Coronary artery (tissue), 2 donors: ENCODE measurements around the gene ZNF865.

ENCODE experiments used
- DNase-seq: peaks from one replicate; pipeline ENCODE4 v3.0.0-alpha.2; 2017; ENCODE audit warnings: low spot score
- H3K27ac ChIP-seq, 2 donors: fragments of 200-600 bp; sonication (generic); one replicate each; pipeline ENCODE4 v1.5.1; 2016 to 2019
- H3K4me3 ChIP-seq: fragments of 200-600 bp; sonication (generic); 2 replicates; pipeline ENCODE4 v1.5.1; 2016; ENCODE audit warnings: mild to moderate bottlenecking, moderate library complexity
- TF ChIP-seq, protein P1 (sequence below): fragments of 200-600 bp; sonication (generic); IDR thresholded peaks from one replicate; pipeline ENCODE4 v1.5.1; 2019; ENCODE audit warnings: antibody characterized with exemption

ZNF865 gene

DNA sequence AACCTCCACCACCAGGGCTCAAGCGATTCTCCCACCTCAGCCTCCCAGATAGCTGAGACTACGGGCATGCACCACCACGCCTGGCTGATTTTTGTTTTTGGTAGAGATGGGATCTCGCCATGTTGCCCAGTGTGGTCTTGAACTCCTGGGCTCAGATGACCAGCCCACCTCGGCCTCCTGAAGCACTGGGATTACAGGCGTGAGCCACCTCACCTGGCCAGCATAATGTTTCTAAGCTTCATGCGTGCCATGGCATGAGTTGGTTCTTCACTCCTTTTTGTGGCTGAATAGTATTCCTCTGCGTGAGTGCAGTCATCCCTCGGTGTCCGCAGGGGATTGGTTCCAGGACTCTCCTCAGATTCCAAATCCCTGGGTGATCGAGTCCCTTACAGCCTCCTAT, 20.6 kb upstream of the ZNF865 start:
- TF ChIP-seq, protein P1, sequence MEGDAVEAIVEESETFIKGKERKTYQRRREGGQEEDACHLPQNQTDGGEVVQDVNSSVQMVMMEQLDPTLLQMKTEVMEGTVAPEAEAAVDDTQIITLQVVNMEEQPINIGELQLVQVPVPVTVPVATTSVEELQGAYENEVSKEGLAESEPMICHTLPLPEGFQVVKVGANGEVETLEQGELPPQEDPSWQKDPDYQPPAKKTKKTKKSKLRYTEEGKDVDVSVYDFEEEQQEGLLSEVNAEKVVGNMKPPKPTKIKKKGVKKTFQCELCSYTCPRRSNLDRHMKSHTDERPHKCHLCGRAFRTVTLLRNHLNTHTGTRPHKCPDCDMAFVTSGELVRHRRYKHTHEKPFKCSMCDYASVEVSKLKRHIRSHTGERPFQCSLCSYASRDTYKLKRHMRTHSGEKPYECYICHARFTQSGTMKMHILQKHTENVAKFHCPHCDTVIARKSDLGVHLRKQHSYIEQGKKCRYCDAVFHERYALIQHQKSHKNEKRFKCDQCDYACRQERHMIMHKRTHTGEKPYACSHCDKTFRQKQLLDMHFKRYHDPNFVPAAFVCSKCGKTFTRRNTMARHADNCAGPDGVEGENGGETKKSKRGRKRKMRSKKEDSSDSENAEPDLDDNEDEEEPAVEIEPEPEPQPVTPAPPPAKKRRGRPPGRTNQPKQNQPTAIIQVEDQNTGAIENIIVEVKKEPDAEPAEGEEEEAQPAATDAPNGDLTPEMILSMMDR, result no peak
- H3K4me3 ChIP-seq, result no peak overlapping the region
- no peak for DNase-seq
- H3K27ac ChIP-seq, result no peak overlapping the region

DNA sequence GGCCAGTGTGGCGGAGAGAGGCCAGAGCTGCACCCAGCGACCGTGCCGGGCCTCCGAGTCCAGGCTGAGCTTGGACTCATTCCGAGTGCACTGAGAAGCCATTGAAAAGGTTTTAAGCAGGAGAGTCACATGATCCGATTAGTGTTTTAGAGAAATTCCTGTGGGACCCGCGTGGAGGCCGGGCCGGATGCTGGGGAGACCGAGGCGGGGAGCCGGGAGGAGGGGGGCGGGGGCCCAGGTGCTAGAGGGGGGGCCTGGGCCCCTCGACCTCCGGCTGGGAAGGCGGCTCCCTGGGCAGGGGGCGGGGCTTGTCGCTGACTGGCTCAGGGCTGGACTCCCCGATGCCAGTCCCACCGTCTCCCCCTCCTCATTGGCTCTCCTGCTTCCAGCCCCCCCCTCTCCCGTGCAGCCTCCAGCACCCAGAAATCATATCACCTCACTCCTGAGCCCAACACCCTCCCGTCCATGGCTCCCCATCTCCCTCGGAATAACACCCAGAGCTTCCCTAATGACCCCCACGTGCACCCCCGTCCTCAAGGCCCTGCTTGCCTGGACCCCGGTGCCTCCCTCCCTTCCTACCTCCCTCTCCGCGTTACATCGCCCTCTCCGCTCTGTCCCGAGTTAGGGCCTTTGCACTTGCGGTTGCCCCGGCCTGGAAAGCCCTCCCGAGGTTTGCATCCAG, 19.6 kb upstream of the ZNF865 start:
- peak overlapping the region; percentile 10 to 63 for H3K27ac ChIP-seq
- no peak for DNase-seq

DNA sequence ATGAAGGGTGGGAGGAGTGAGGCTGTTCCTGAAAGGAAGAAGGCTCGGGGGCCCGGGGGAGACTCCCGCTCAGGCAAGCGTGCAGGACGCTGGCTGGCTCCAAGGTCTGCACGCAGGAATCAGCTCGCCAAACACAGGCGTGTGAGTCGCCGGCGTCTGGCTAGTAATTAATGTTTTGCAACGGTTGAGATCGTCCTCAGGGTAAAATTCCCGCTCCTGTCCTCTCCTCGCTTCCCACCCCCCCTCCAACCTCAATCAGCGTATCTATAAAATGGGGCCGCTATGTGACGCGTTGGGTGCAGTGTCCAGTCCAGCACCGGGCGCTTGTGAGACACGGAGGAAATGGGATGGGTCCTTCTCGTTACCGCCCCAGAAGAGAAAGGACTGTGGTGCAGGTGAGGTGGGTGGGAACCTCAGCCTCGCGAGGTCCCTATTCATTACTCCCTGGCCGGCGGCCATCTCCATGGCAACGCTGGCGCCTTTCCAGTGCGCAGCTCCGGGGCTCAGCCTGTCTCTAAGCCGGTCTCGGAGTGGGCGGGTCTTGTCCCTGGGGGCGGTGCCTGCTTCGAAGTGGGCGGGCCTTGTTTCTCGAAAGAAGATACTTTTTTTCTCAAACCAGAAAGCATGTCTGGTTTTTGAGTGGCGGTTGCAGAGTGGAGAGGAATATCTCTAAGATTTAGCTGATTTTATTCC, 18.3 kb upstream of the ZNF865 start:
- DNase-seq, result peak; percentile 89
- TF ChIP-seq, protein P1, result no peak
- peak overlapping the region in 1 of 2 donors; percentile 27 for H3K27ac ChIP-seq
- peak overlapping the region; percentile 63 for H3K4me3 ChIP-seq

More for the DNA sequence above, 19.6 kb upstream of the ZNF865 start:
- TF ChIP-seq, protein P1, result no peak
- peak overlapping the region; percentile 66 for H3K4me3 ChIP-seq

DNA sequence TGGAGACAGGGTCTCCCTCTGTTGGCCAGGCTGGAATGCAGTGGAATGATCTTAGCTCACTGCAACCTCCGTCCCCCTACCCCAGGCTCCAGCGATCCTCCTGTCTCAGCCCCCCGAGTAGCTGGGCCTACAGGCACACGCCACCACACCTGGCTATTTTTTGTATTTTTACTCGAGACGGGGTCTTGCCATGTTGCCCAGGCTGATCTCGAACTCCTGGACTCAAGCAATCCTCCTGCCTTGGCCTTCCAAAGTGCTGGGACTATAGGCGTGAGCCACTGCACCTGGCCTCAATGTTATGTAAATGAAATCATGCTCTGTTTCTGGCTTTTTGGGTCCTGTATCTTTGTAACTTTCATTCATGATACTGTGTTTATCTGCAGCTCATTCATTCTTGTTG, 16.7 kb upstream of the ZNF865 start:
- TF ChIP-seq, protein P1, result no peak
- no peak for DNase-seq
- H3K4me3 ChIP-seq, result no peak overlapping the region
- H3K27ac ChIP-seq, result no peak overlapping the region

DNA sequence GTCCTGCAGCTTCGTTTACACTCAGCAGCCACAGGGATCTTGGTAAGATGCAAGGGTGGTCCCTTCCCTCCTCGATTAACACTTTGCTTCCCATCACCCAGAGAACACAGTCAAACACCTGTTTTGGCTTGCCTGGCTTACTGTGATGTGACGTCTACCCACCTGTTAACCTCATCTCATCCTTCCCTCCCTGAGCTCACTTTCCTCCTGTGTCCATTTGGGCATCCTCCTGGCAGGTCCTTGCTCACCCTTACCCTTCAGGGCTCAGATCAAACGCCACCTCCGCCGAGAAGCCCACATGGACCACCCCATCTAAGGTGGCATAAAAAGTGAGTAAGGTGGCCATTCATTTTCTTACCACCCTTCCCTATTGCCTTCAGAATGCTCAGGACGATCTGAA, 15.3 kb upstream of the ZNF865 start:
- no peak overlapping the region for H3K27ac ChIP-seq
- no peak for DNase-seq
- TF ChIP-seq, protein P1, result no peak
- no peak overlapping the region for H3K4me3 ChIP-seq

DNA sequence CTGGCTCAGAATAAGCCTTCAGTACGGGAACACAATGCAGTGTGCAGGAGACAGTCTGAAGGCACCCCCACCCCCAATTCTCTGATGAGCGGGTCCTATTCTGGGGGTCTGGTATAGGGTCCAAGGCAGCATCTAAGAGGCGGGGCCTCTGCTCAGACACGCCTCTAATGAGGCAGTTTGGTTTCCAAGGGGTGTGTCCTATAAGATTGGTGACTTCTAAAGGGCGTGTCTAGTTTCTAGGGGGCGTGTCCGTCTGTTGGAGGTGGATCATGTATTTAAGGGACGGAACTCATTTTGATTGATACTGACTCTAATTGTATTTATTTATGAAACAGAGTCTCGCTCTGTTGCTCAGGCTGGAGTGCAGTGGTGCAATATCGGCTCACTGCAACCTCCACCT, 14.8 kb upstream of the ZNF865 start:
- DNase-seq, result no peak
- no peak overlapping the region for H3K27ac ChIP-seq
- TF ChIP-seq, protein P1, result no peak
- H3K4me3 ChIP-seq, result no peak overlapping the region

DNA sequence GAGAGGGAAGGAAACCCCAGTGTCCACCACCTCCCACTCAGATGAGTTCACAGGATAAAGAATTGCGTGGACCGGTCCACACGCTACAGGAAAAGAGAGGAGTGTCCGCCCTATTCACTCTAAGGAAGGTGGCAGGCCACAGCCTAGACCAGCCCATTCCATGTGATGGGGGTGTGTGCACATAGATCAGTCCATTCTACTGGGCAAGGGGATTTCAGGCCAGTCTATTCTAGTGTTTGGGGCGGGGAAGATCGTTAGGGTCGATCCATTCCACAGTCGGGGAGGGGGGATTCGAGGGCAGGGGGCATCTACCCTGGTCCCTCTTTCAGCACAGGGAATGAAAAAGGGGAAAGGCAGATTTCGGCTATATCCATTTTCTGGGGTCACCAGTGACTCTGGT, 13.9 kb upstream of the ZNF865 start:
- no peak for DNase-seq
- Histone ChIP-seq H3K27ac (no peak overlapping the region), H3K4me3 (no peak overlapping the region)
- TF ChIP-seq, protein P1, result no peak
